Prostate gland (tissue), 2 donors: ENCODE results near the gene CLPTM1. TPM values are rescaled to one million over a fixed set of nuclear protein-coding genes. Genes with fewer than 3 reads are reported as not detected.

ENCODE experiments used
- DNase-seq: peaks from one replicate; pipeline ENCODE4 v3.0.0-alpha.2; 2019; ENCODE audit warnings: low spot score
- H3K27ac ChIP-seq, 2 donors: fragments of 200-600 bp; sonication (generic); 2 replicates each; pipeline ENCODE4 v1.5.1; 2017 to 2019
- H3K27me3 ChIP-seq: fragments of 200-600 bp; sonication (generic); replicated peaks from 2 replicates; pipeline ENCODE4 v1.5.1; 2019; ENCODE audit not compliant: insufficient read depth
- H3K36me3 ChIP-seq, 2 donors: fragments of 200-600 bp; sonication (generic); 1 replicate in 1 of 2; 2 replicates in 1 of 2; pipeline versions ENCODE4 v1.5.1 to v1.8.1; 2017 to 2019
- H3K4me1 ChIP-seq: fragments of 200-600 bp; sonication (generic); replicated peaks from 2 replicates; pipeline ENCODE4 v1.5.1; 2019
- H3K4me3 ChIP-seq, 2 donors: fragments of 200-600 bp; sonication (generic); 2 replicates each; pipeline ENCODE4 v1.5.1; 2017 to 2019
- H3K9me3 ChIP-seq: fragments of 200-600 bp; sonication (generic); 2 replicates; pipeline ENCODE4 v1.5.1; 2017
- CTCF ChIP-seq, 4 experiments: fragments of 200-600 bp in 2 of 4; fragments of 450-650 bp in 2 of 4; sonication (generic) in 2 of 4; IDR thresholded peaks; 1 replicate in 3 of 4; 2 replicates in 1 of 4; pipeline ENCODE4 v1.5.1; 2016 to 2019; ENCODE audit warnings: antibody characterized with exemption in 4 of 4, mild to moderate bottlenecking in 2 of 4, moderate library complexity in 2 of 4
- POLR2A ChIP-seq: fragments of 450-650 bp; IDR thresholded peaks from one replicate; pipeline ENCODE4 v1.6.1; 2016; ENCODE audit warnings: antibody characterized with exemption, mild to moderate bottlenecking
- POLR2AphosphoS5 ChIP-seq: sonication (generic); formaldehyde crosslinking; IDR thresholded peaks from one replicate; pipeline ENCODE4 v1.6.1; 2017; ENCODE audit warnings: antibody characterized with exemption
- WGBS: methylation state at CpG from one replicate; pipeline ENCODE4 v1.1.5; 2018; 5-methylcytosine and 5-hydroxymethylcytosine counted together
- intact Hi-C: fragments of 100-400 bp; cut with DNase I; formaldehyde crosslinking; loops from one replicate; pipeline ENCODE4 v1.14.2; 2022
- total RNA-seq, 2 donors: library from RNA; depleted of rRNA; stranded (reverse); fragments of >200 nt; gene quantifications; one replicate each; pipeline ENCODE4 v1.1.0, GENCODE V29; 2016

CLPTM1 gene
- total RNA-seq, 2 donors from 2014 or later, result 102 to 185 TPM

GRCh38 chr19:45001087-45001739 is 46.0 kb downstream of the CLPTM1 start, which contains the start of gene RELB:
RELB (plus strand) TSS chr19:45001464; CDS start chr19:45001580, 116 bp downstream.
- DNase-seq, result peak; percentile 92
- H3K9me3 ChIP-seq, result no peaks in the 10 kb centered on the region
- peak within 1 kb of the TSS; percentile 70 to 79 for H3K4me3 ChIP-seq
- WGBS, result 3% methylated on average over 26 of the region's 79 CpGs
- H3K4me1 ChIP-seq, result no peaks in the 10 kb centered on the region
- intact Hi-C loops, result no loop called here
- H3K36me3 ChIP-seq, result no peaks in the 10 kb centered on the region
- H3K27me3 ChIP-seq, result no peaks in the 10 kb centered on the region
- H3K27ac ChIP-seq, result peak within 1 kb of the TSS; percentile 99
- peak; percentile 84 for TF ChIP-seq POLR2AphosphoS5
- TF ChIP-seq POLR2A, result no peak

- Histone ChIP-seq H3K4me1 (no peaks in the 10 kb centered on the region), H3K36me3 (no peaks in the 10 kb centered on the region), H3K4me3 (no peak overlapping the region), H3K9me3 (no peaks in the 10 kb centered on the region), H3K27me3 (no peaks in the 10 kb centered on the region), H3K27ac (no peak overlapping the region)
- 97% methylated on average over 4 of the region's 4 CpGs for WGBS
- no peak for DNase-seq
- intact Hi-C loops, result no loop called here
- TF ChIP-seq CTCF (IDR thresholded peaks at IDR 0.05) (no peak), POLR2AphosphoS5 (no peak), POLR2A (no peak)
Observed at GRCh38 chr19:45003485-45003884, 48.3 kb downstream of the CLPTM1 start.

GRCh38 chr19:45005787-45006186 is 50.6 kb downstream of the CLPTM1 start:
- Histone ChIP-seq H3K27ac (no peak overlapping the region), H3K9me3 (no peaks in the 10 kb centered on the region), H3K4me1 (no peaks in the 10 kb centered on the region), H3K4me3 (no peak overlapping the region), H3K36me3 (no peaks in the 10 kb centered on the region), H3K27me3 (no peaks in the 10 kb centered on the region)
- intact Hi-C loops, result no loop called here
- 87% methylated on average over 9 of the region's 9 CpGs for WGBS
- DNase-seq, result no peak
- TF ChIP-seq POLR2AphosphoS5 (no peak), CTCF (IDR thresholded peaks at IDR 0.05) (no peak), POLR2A (no peak)

GRCh38 chr19:45008552-45008951 is 53.4 kb downstream of the CLPTM1 start:
- no peak for TF ChIP-seq POLR2A
- TF ChIP-seq POLR2AphosphoS5, result no peak
- TF ChIP-seq CTCF (IDR thresholded peaks at IDR 0.05), result no peak
- DNase-seq, result no peak
- H3K4me3 ChIP-seq, result no peak overlapping the region
- H3K27me3 ChIP-seq, result no peaks in the 10 kb centered on the region
- 67% methylated on average over 10 of the region's 10 CpGs for WGBS
- H3K4me1 ChIP-seq, result no peaks in the 10 kb centered on the region
- H3K36me3 ChIP-seq, result no peaks in the 10 kb centered on the region
- intact Hi-C loops, result no loop called here
- no peak overlapping the region for H3K27ac ChIP-seq
- no peaks in the 10 kb centered on the region for H3K9me3 ChIP-seq

- H3K27me3 ChIP-seq, result no peaks in the 10 kb centered on the region
- no peak overlapping the region for H3K4me3 ChIP-seq
- TF ChIP-seq POLR2AphosphoS5 (no peak), POLR2A (no peak), CTCF (IDR thresholded peaks at IDR 0.05) (no peak)
- no peaks in the 10 kb centered on the region for H3K9me3 ChIP-seq
- H3K27ac ChIP-seq, result no peak overlapping the region
- 94% methylated on average over 8 of the region's 9 CpGs for WGBS
- no peak for DNase-seq
- H3K4me1 ChIP-seq, result no peaks in the 10 kb centered on the region
- intact Hi-C loops, result no loop called here
- H3K36me3 ChIP-seq, result no peaks in the 10 kb centered on the region
Observed at GRCh38 chr19:45009625-45010255, 54.6 kb downstream of the CLPTM1 start.
